HG02938 (cell line): ENCODE results near the gene MND1.
A peak's percentile ranks its signal among the peaks of the same experiment; 100 is the strongest.

Experiments
- ATAC-seq: cut with Tn5 transposase; IDR thresholded peaks from one replicate; pipeline ENCODE4 v1.9.1; 2021; ENCODE audit warnings: mild to moderate bottlenecking, moderate library complexity; ENCODE audit not compliant: unreplicated experiment

The MND1 gene

GRCh38 chr4:153344131-153345011 is at the start of gene MND1:
Gene MND1, plus strand, starts transcription at chr4:153344688. Its CDS starts 50 bp downstream, at chr4:153344738.
- peak; percentile 73 for ATAC-seq

- ATAC-seq, result no peak
These were observed 49.2 kb upstream of the MND1 start for GRCh38 chr4:153295131-153295755.

- ATAC-seq, result no peak
These were observed 48.3 kb upstream of the MND1 start for GRCh38 chr4:153296040-153296823.

GRCh38 chr4:153297116-153297515 is 47.4 kb upstream of the MND1 start:
- ATAC-seq, result no peak

- ATAC-seq, result no peak
These were observed 33.7 kb upstream of the MND1 start for GRCh38 chr4:153310793-153311192.

- no peak for ATAC-seq
These were observed 29.6 kb upstream of the MND1 start for GRCh38 chr4:153314915-153315314.

GRCh38 chr4:153318696-153319320 is 25.7 kb upstream of the MND1 start:
- peak; percentile 78 for ATAC-seq

GRCh38 chr4:153322791-153323190 is 21.7 kb upstream of the MND1 start:
- no peak for ATAC-seq

- no peak for ATAC-seq
These were observed 20.4 kb upstream of the MND1 start for GRCh38 chr4:153324046-153324445.

GRCh38 chr4:153325558-153325957 is 18.9 kb upstream of the MND1 start:
- ATAC-seq, result no peak

GRCh38 chr4:153326513-153326912 is 18.0 kb upstream of the MND1 start:
- ATAC-seq, result no peak

GRCh38 chr4:153327247-153327646 is 17.2 kb upstream of the MND1 start:
- ATAC-seq, result no peak

GRCh38 chr4:153332936-153333335 is 11.6 kb upstream of the MND1 start:
- ATAC-seq, result no peak

- ATAC-seq, result no peak
These were observed 10.6 kb upstream of the MND1 start for GRCh38 chr4:153333874-153334273.

GRCh38 chr4:153335665-153336064 is 8.8 kb upstream of the MND1 start:
- no peak for ATAC-seq

- no peak for ATAC-seq
These were observed 6.8 kb upstream of the MND1 start for GRCh38 chr4:153337686-153338085.

GRCh38 chr4:153341575-153342090 is 2.9 kb upstream of the MND1 start:
- no peak for ATAC-seq

- ATAC-seq, result no peak
These were observed 1.5 kb upstream of the MND1 start for GRCh38 chr4:153342751-153343552.

GRCh38 chr4:153345012-153345981 is 809 bp downstream of the MND1 start:
- ATAC-seq, result peak; percentile 24
